IPS-20b (cell line): ENCODE data around the gene EPHB1.
"Not testable (repeated sequence)": the region's sequence is repeated elsewhere in the genome, so short reads cannot be mapped to it uniquely, and the experiment has no call there.

Source experiments
- H3K27ac ChIP-seq: one replicate; pipeline ENCODE4 v1.5.1; 2013; ENCODE audit warnings: low read length
- H3K27me3 ChIP-seq: 2 replicates; pipeline ENCODE4 v1.6.1; 2013; ENCODE audit warnings: mild to moderate bottlenecking, low read length, inconsistent platforms; ENCODE audit not compliant: insufficient read depth
- H3K36me3 ChIP-seq: 2 replicates; pipeline ENCODE4 v1.6.1; 2013; ENCODE audit warnings: low read depth, mild to moderate bottlenecking, inconsistent platforms, low read length, moderate library complexity; ENCODE audit not compliant: insufficient read depth
- H3K4me1 ChIP-seq: 2 replicates; pipeline ENCODE4 v1.6.1; 2013; ENCODE audit warnings: mild to moderate bottlenecking, control low read depth, inconsistent platforms, low read length, moderate library complexity; ENCODE audit not compliant: insufficient read depth
- H3K4me3 ChIP-seq: 2 replicates; pipeline ENCODE4 v1.5.1; 2013; ENCODE audit warnings: mild to moderate bottlenecking, low read length, inconsistent platforms
- H3K9ac ChIP-seq: 2 replicates; pipeline ENCODE4 v1.6.1; 2013; ENCODE audit warnings: low read depth, mild to moderate bottlenecking, inconsistent platforms, low read length, moderate library complexity
- H3K9me3 ChIP-seq: 2 replicates; pipeline ENCODE4 v1.6.1; 2013; ENCODE audit warnings: mild to moderate bottlenecking, low read depth, low read length, inconsistent platforms; ENCODE audit not compliant: insufficient read depth

EPHB1 gene

DNA sequence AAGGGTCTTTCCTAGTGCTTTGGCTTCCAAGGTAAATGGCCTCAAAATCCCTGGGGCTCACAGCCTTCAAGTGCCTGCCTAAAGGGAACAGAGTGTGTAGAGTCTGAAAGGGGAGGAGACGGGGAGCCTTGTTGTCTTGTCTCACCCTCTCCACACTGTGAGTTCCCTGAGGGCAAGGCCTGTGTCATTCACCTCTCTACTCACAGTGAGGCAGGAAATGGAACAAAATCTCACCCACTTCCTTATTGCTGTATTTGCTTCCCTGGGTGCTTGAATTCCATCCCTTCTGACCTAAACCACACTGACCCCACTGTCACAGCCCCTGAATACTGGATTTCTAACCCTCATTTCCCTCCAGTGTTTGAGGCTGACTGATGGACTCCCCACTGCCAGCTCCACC is 197.5 kb downstream of the EPHB1 start:
- H3K9me3 ChIP-seq = no peaks in the 10 kb centered on the region
- H3K27ac ChIP-seq = no peak overlapping the region
- H3K36me3 ChIP-seq = no peaks in the 10 kb centered on the region

DNA sequence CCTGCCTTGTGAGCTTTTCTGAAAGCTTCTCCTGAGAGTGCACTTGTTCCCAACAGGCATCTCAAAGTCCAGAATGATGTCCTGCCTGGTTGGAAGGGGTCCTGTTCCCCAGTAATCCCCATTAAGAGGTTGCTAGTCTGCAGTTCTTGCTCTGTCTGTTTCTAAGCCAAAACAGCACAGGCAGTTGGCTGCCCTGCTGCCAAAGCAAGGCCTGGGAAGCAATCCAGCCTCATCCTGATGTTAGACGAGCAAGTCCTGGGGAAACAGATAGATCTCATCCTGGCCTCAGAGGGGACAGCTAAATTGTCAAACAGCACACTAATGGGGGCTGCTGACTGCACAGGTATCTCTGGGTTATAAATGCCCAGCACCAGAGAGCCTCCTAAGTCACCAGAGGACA is 198.0 kb downstream of the EPHB1 start:
- no peak overlapping the region for H3K9ac ChIP-seq
- no peak overlapping the region for H3K4me3 ChIP-seq
- H3K27me3 ChIP-seq = no peaks in the 10 kb centered on the region
- peaks cover 13% of the 10 kb centered on the region; the same call in 1 of the 2 replicates for H3K4me1 ChIP-seq
- no peaks in the 10 kb centered on the region for H3K9me3 ChIP-seq
- no peaks in the 10 kb centered on the region for H3K36me3 ChIP-seq
- H3K27ac ChIP-seq = no peak overlapping the region

More for the DNA sequence above, 197.5 kb downstream of the EPHB1 start:
- peaks cover 13% of the 10 kb centered on the region; the same call in 1 of the 2 replicates for H3K4me1 ChIP-seq
- no peak overlapping the region for H3K9ac ChIP-seq
- no peaks in the 10 kb centered on the region for H3K27me3 ChIP-seq
- H3K4me3 ChIP-seq = no peak overlapping the region

DNA sequence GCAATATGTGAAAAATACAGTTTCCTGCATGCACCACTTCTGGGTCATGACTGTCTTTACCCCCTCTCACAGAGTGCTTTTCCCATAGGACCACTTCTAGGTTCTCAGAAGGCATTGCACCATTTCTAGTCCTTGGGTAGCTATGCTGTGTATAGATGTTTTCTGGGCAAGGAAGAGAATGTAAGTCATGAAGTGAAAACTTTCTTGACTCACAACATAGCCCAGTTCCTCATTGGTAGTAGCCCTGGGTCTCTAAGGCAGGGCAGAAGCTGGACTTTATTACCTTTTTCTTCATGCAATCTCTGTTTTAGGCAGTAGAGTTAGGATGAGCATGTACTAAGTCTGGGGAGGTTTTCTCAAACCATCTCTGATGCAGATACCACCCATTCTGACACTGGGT is 203.1 kb downstream of the EPHB1 start:
- H3K4me1 ChIP-seq = no peaks in the 10 kb centered on the region
- H3K27me3 ChIP-seq = no peaks in the 10 kb centered on the region
- H3K36me3 ChIP-seq = no peaks in the 10 kb centered on the region
- no peak overlapping the region for H3K4me3 ChIP-seq
- H3K9ac ChIP-seq = no peak overlapping the region
- H3K27ac ChIP-seq = no peak overlapping the region
- H3K9me3 ChIP-seq = no peaks in the 10 kb centered on the region

DNA sequence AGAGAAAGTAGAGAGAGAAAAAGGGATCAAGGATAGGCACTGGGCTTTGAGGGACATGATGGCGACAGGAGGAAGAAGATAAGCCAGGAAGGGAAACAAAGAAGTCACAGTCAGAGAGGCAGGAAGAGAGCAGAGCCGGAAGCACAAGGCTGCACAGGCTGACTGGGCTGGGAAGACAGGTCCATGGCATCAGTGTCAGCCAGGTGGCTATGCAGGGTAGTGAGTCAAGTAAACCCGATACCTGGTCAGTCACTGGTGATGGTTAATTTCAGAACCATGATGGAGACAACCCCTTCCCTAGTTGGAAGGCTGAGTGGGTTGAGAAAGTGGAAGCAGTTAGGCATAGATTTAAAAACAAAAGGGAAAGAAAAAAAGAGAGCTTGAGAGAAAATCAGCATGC is 203.8 kb downstream of the EPHB1 start:
- H3K9me3 ChIP-seq = no peaks in the 10 kb centered on the region
- H3K4me1 ChIP-seq = no peaks in the 10 kb centered on the region
- H3K27ac ChIP-seq = no peak overlapping the region
- H3K9ac ChIP-seq = no peak overlapping the region
- H3K4me3 ChIP-seq = no peak overlapping the region
- no peaks in the 10 kb centered on the region for H3K36me3 ChIP-seq
- no peaks in the 10 kb centered on the region for H3K27me3 ChIP-seq

DNA sequence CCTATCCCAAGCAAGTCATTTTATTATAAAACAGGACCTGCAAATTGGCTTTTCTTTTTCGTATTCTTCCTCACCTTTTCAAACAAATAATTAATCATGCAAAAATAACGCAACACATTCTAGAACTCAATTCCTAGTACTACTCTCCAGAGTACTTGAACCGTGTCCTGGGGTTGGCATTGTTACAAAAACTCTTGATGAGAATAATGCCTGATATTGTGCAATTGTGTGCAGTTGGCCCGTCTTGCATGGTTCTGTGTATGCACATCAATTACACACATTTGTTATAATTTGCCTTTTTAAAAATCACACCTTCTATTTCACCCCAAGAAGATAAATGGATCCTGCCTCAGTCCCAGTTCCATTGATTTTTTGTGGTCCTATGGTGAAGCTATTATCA is 205.4 kb downstream of the EPHB1 start:
- Histone ChIP-seq H3K4me1 (no peaks in the 10 kb centered on the region), H3K9me3 (no peaks in the 10 kb centered on the region), H3K9ac (no peak overlapping the region), H3K27me3 (no peaks in the 10 kb centered on the region), H3K27ac (no peak overlapping the region), H3K36me3 (no peaks in the 10 kb centered on the region), H3K4me3 (no peak overlapping the region)

DNA sequence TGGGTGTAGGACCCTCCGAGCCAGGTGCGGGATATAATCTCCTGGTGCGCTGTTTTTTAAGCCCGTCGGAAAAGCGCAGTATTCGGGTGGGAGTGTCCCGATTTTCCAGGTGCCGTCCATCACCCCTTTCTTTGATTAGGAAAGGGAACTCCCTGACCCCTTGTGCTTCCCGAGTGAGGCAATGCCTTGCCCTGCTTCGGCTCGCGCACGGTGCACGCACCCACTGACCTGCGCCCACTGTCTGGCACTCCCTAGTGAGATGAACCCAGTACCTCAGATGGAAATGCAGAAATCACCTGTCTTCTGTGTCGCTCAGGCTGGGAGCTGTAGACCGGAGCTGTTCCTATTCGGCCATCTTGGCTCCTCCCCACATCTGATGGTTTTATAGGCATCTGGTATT is 210.6 kb downstream of the EPHB1 start:
- not testable (repeated sequence) for H3K36me3 ChIP-seq, H3K27ac ChIP-seq, H3K9ac ChIP-seq, H3K4me3 ChIP-seq, H3K4me1 ChIP-seq, H3K27me3 ChIP-seq
- H3K9me3 ChIP-seq = peaks cover 15% of the 10 kb centered on the region; the same call in 1 of the 2 replicates

DNA sequence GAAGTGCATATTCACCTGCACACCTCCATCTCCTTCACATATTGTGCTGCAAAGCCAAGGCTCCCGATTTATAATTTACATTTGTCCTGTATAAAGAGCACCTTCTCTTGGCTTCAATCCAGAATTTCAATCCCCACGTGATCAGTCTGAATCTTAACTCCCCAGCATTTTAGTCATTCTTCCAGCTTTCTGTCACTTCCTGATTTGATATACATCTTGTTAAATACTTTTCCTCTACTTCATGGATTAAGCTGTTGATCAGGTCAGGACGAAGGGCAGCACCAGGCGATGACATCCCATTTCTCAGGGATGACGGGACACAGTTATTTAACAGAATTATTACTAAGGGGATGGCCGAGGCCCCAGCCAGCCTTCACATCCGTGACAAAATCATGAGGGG is 212.5 kb downstream of the EPHB1 start:
- H3K27ac ChIP-seq = no peak overlapping the region
- H3K9me3 ChIP-seq = peaks cover 15% of the 10 kb centered on the region; the same call in 1 of the 2 replicates
- no peaks in the 10 kb centered on the region for H3K4me1 ChIP-seq
- no peaks in the 10 kb centered on the region for H3K27me3 ChIP-seq
- no peak overlapping the region for H3K4me3 ChIP-seq
- no peak overlapping the region for H3K9ac ChIP-seq
- no peaks in the 10 kb centered on the region for H3K36me3 ChIP-seq

DNA sequence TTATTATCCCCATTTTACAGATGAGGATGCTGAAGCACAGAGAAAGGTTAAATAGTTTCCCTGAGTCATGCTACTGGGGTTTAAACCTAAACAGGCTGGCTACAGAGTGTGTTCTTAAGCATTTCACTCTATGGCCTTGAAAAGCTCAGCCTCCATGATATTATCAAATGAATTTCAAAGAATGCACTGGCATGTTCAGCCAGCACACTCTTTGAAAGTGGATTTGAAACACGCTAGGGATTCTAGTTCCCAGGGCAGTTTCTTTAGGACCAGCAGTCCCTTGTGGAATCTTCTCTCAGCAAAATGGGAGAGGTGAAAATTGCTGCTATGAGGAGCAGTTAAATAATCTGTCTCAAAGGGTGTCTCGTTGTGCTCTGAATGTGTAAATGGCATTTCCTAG is 213.3 kb downstream of the EPHB1 start:
- Histone ChIP-seq H3K27ac (no peak overlapping the region), H3K4me1 (no peaks in the 10 kb centered on the region), H3K27me3 (no peaks in the 10 kb centered on the region), H3K4me3 (no peak overlapping the region), H3K9me3 (peaks cover 15% of the 10 kb centered on the region; the same call in 1 of the 2 replicates), H3K36me3 (no peaks in the 10 kb centered on the region), H3K9ac (no peak overlapping the region)

DNA sequence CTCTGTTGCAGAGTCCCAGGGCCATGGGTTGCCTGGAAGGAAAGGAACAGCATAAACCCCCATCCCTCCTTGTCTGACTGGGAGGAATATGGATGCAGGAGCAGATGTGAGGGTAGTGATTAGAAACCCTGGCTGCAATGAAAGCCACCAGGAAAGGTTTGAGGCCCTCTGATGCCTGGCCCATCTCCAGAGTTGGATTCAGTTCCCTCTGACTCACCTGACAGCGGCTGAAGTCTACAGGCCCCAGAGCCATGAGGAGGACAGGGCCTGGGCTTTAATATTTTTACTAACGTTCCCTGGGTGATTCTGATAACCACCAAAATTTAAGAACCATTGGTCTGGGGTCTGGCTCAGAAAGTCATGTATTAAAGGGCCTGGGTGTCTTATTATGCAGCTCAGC is 214.0 kb downstream of the EPHB1 start:
- no peak overlapping the region for H3K27ac ChIP-seq
- peaks cover 15% of the 10 kb centered on the region; the same call in 1 of the 2 replicates for H3K9me3 ChIP-seq
- H3K9ac ChIP-seq = no peak overlapping the region
- no peaks in the 10 kb centered on the region for H3K27me3 ChIP-seq
- no peaks in the 10 kb centered on the region for H3K4me1 ChIP-seq
- H3K4me3 ChIP-seq = no peak overlapping the region
- no peaks in the 10 kb centered on the region for H3K36me3 ChIP-seq

DNA sequence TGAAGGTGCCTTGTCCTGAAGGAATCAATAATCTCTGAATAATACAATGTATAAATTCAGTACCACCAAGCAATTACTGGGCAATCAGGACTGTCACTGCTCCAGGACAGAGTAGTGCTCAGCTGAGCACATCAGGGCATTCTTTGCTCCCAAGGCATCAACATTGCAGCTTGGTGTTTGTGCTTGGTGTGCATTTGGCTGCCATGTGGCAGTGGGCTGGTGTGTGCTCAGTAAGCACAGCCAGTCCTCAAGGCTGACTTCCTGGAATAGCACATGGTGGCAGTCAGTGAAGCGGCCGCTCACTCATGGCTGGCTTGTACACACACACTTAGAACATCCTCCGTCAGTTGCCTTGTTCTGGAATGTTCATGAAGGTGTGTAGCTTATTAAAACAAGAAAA is 217.0 kb downstream of the EPHB1 start:
- no peaks in the 10 kb centered on the region for H3K36me3 ChIP-seq
- no peak overlapping the region for H3K4me3 ChIP-seq
- H3K9ac ChIP-seq = no peak overlapping the region
- no peaks in the 10 kb centered on the region for H3K27me3 ChIP-seq
- no peaks in the 10 kb centered on the region for H3K4me1 ChIP-seq
- no peaks in the 10 kb centered on the region for H3K9me3 ChIP-seq
- no peak overlapping the region for H3K27ac ChIP-seq

DNA sequence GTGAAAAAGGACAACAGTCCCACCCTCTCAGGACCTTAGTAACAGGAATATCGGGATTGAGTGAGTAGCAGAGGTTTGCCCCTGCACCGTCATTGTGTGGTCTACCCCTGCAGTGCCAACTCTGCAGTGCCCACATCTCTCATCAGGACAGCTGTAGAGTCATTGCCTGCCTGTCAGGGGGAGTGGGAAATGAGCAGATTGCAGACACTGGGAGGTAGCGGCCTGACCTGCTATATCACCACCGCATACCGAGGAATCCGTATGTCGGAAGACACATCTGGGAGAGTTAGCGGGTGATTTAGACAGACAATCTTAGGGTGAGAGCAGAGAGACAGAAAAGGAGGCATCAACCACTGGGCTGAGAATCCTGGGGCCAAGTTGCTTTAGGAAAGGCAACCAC is 218.1 kb downstream of the EPHB1 start:
- Histone ChIP-seq H3K27me3 (no peaks in the 10 kb centered on the region), H3K9ac (no peak overlapping the region), H3K9me3 (no peaks in the 10 kb centered on the region), H3K27ac (no peak overlapping the region), H3K4me1 (no peaks in the 10 kb centered on the region), H3K36me3 (no peaks in the 10 kb centered on the region), H3K4me3 (no peak overlapping the region)

DNA sequence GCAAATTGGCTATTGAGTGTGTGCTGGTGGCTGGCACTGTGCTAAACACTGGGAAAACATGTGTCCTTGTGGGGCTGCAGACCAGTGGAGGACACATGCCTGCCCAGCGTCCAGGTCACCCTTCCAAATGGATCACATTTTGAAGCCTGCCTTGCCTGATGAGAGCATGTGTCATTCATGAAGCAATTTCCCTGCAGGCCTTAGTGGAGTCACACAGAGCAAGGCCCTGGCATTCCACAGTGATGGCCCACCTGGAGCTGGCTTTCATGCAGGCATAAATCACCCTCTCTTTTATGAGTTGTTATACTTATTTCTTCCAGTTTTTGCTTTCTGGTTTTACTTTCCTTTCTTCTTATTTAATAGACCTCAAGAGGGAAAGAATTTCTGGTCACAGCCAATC is 219.5 kb downstream of the EPHB1 start:
- Histone ChIP-seq H3K9ac (no peak overlapping the region), H3K27me3 (no peaks in the 10 kb centered on the region), H3K4me1 (no peaks in the 10 kb centered on the region), H3K4me3 (no peak overlapping the region), H3K9me3 (no peaks in the 10 kb centered on the region), H3K27ac (no peak overlapping the region), H3K36me3 (no peaks in the 10 kb centered on the region)
